Activated CD4-positive, alpha-beta T cell treated with anti-CD3 and anti-CD28 coated beads, Interleukin-2, amount 10 ng/mL, durations not matched to agents 24 days and 14 days (primary cell): ENCODE data around the gene CEBPA. TPM values are rescaled to one million over a fixed set of nuclear protein-coding genes. Genes with fewer than 3 reads are reported as not detected.
"Not testable (repeated sequence)": the region's sequence is repeated elsewhere in the genome, so short reads cannot be mapped to it uniquely, and the experiment has no call there.

Source experiments
- DNase-seq: peaks from one replicate; pipeline ENCODE4 v3.0.0; 2022
- H3K27ac Mint-ChIP-seq: one replicate; pipeline ENCODE4 v1.8.0; 2022; ENCODE audit warnings: mild to moderate bottlenecking, mixed read lengths
- H3K27me3 Mint-ChIP-seq: one replicate; pipeline ENCODE4 v1.8.0; 2022; ENCODE audit warnings: mixed read lengths
- H3K36me3 Mint-ChIP-seq: one replicate; pipeline ENCODE4 v1.8.0; 2022; ENCODE audit warnings: low read depth, mild to moderate bottlenecking, mixed read lengths
- H3K4me1 Mint-ChIP-seq: one replicate; pipeline ENCODE4 v1.8.0; 2021; ENCODE audit warnings: mixed read lengths
- H3K4me3 Mint-ChIP-seq: one replicate; pipeline ENCODE4 v1.8.0; 2022; ENCODE audit warnings: mild to moderate bottlenecking, moderate library complexity, mixed read lengths
- H3K9me3 Mint-ChIP-seq: one replicate; pipeline ENCODE4 v1.8.0; 2021; ENCODE audit warnings: mixed read lengths
- intact Hi-C: fragments of 100-400 bp; cut with micrococcal nuclease; formaldehyde crosslinking; loops from one replicate; pipeline ENCODE4 v1.15.1; 2023
- total RNA-seq: library from RNA; stranded (reverse); gene quantifications from 2 replicates; pipeline ENCODE4 v1.2.3, GENCODE V29; 2022

The CEBPA gene
- total RNA-seq, 1 donor from 2014 or later = 1.4 TPM

DNA sequence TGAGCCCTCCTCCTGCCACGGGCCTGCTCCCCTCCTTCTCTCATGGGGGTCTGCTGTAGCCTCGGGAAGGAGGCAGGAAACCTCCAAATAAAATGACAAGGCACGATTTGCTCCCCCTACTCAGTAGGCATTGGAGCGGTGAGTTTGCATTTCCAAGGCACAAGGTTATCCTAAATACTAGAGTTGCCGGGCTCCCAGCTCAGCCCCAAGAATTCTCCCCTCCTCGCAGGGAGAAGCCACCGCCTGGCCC lies 1.5 kb downstream of the CEBPA start:
- peaks cover 38% of the 10 kb centered on the region for H3K27me3 Mint-ChIP-seq
- no peaks in the 10 kb centered on the region for H3K4me1 Mint-ChIP-seq
- H3K36me3 Mint-ChIP-seq = no peaks in the 10 kb centered on the region
- intact Hi-C loops = no loop called here
- no peak overlapping the region for H3K4me3 Mint-ChIP-seq
- no peaks in the 10 kb centered on the region for H3K9me3 Mint-ChIP-seq
- DNase-seq = no peak
- H3K27ac Mint-ChIP-seq = no peak overlapping the region

DNA sequence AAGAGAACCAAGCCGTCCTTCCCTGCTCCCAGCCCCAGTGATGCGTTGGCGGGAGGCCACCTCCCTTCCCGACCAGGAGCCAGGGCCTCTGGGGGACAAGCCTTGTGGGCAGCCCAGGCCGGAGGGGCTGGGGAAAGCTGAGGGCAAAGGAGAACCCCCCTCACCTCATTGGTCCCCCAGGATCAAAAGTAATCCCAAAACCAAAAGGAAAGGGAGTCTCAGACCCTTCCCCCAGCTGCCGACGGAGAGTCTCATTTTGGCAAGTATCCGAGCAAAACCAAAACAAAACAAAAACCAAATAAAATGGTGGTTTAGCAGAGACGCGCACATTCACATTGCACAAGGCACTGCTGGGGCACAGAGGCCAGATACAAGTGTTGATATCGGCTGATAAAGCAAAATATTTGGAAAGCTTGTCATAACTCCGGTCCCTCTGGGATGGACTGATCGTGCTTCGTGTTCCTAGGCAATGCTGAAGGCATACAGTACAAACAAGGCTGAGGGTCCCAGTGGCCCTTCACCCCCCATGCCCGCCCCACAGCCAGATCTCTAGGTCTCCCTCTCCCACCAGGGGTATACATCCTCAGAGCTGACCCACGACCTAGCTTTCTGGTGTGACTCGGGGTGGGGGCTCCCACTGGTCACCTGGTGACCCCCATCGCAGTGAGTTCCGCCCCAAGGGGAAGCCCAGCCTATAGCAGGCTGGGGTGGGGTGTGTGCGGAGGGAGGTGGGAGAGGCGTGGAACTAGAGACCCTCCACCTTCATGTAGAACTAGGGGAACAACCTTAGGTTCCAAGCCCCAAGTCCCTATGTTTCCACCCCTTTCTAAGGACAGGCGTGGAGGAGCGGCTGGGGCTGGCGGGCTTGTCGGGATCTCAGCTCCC lies 2.1 kb downstream of the CEBPA start:
- Mint-ChIP-seq H3K27ac (no peak overlapping the region), H3K9me3 (no peaks in the 10 kb centered on the region), H3K4me1 (no peaks in the 10 kb centered on the region), H3K27me3 (peaks cover 37% of the 10 kb centered on the region), H3K36me3 (no peaks in the 10 kb centered on the region), H3K4me3 (no peak overlapping the region)
- DNase-seq = no peak
- intact Hi-C loops = no loop called here

DNA sequence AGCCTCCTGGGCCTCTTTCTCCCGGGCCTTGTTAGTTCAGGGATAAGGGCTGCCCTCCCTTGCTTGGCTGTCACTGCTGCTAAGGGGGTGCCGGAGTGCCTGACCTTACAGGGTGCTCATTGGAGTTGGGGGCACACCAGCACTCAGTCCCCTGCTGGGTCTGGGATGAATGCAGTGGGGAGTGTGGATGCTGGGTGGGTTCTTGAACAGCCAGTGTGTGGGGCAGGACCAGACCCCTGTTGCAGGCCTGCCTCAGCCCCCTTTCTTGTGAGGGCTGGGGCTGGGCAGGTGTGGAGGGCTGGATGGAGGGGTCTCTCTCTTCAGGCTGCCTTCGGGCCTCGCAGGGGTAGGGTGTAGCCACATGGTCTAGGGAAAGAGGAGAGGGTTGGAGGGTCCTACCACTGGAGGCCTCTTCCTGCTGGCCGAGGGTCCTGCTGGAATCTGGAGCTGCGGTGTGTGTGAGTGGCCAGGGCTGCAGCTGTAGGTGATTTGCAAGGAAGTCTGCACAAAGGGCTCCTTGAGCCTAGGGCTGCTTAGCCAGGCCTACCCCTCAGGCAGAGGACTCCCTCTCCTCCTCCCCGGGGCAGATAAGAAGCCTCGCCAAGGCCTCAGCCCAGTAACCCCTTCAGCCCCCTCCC lies 3.2 kb downstream of the CEBPA start:
- DNase-seq = no peak
- Mint-ChIP-seq H3K36me3 (no peaks in the 10 kb centered on the region), H3K4me1 (no peaks in the 10 kb centered on the region), H3K9me3 (no peaks in the 10 kb centered on the region), H3K27ac (no peak overlapping the region), H3K27me3 (peaks cover 30% of the 10 kb centered on the region), H3K4me3 (no peak overlapping the region)
- intact Hi-C loops = no loop called here

DNA sequence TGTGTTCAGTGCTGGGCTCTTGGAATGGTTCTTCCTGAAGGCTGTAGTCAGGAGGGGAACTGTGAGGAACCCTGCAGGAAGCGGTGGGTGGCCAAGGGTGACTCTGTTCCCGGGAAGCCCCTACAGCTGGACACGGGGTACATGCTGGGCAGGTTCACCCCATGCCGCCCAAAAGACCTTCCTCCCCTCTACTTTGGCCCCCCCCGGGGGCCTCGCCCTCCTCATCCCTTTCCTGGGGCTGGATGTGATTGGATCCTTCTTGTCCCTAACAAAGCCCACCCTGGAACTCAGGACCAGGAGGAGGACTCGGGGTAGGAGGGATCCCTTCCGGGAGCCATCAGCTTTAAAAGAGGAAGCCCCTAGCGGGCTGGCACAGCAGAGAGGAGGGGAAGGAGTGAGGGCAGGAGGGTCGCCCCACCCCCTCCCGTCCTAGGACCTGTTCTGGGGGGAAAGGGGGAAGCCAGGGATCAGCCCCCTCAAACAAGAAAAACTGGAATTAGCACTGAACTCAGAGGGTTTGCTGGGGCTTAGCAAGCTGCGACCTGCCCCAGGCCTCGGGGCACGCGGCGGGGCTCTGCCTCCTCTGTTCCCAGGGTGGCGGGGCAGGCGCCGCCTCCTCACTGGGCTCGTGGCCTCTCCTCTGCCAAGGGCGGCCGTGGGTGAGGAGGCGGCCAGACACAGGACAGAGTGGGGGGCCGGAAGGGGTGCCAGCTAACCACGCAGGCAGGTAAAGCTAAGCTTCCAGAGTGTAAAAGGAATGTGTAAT lies 4.0 kb downstream of the CEBPA start:
- no peaks in the 10 kb centered on the region for H3K36me3 Mint-ChIP-seq
- no peaks in the 10 kb centered on the region for H3K4me1 Mint-ChIP-seq
- no peak for DNase-seq
- H3K27me3 Mint-ChIP-seq = peaks cover 33% of the 10 kb centered on the region
- H3K9me3 Mint-ChIP-seq = no peaks in the 10 kb centered on the region
- H3K4me3 Mint-ChIP-seq = no peak overlapping the region
- intact Hi-C loops = no loop called here
- no peak overlapping the region for H3K27ac Mint-ChIP-seq

DNA sequence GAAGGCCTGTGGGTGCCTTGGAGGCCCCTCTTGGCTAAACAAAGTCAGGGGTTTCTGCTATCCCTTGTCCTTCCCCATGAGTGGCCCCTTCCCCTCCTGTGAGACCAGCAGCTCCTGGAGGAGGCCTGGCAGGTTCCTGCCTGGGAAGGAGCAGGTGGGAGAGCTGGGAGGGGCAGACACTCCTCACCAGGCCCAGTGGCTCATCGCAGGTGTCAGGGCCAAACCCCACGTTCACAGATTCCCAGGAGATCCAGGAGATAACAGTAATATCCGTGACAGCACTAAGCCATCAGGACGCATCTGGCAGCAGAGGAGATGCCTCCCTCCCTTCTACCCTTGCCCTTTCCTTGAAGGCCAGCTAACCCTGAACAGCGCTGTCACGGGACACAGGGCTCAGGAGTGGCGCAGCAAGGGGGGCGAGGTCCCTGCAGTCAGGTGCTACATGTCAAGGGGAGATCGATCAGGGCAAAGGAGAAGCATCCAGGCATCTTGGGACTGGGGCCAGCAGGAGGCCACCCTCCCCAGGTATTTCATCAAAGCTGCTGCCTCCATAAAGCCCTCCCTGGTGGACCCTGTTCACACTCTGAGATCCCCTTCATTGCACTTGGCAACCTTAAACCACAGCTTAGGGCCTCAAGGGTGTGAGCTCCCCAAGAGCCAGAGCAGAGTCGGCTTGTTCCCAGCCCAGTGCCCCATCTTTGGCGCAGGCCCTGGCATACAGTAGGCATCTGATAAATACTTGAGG lies 4.8 kb downstream of the CEBPA start:
- no peaks in the 10 kb centered on the region for H3K36me3 Mint-ChIP-seq
- no peak overlapping the region for H3K4me3 Mint-ChIP-seq
- no peaks in the 10 kb centered on the region for H3K9me3 Mint-ChIP-seq
- H3K4me1 Mint-ChIP-seq = no peaks in the 10 kb centered on the region
- intact Hi-C loops = no loop called here
- H3K27me3 Mint-ChIP-seq = peaks cover 34% of the 10 kb centered on the region
- no peak for DNase-seq
- no peak overlapping the region for H3K27ac Mint-ChIP-seq

DNA sequence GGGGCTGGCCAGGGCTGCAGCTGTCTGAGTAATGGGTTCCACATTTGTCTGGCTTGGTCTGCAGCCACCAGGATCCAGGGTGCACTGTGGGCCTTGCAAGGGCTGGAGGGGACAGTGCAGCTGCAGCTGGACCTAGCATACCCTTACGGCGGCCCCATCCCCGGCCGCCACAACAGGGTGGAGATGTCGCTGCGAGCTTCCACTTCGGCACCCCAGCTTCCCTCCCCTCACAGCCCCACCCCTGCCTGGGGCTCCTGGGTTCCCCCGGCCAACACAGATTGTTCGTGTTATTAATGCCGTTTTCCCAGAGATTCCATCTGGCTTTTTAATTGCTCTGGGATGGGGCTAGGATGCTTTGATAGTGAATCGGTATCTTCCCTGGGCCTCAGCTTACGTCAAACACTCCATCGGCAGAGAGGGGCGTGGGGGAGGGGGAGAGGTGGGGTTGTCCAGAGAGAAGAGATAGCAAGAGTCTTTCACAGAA lies 5.8 kb downstream of the CEBPA start:
- intact Hi-C loops = no loop called here

DNA sequence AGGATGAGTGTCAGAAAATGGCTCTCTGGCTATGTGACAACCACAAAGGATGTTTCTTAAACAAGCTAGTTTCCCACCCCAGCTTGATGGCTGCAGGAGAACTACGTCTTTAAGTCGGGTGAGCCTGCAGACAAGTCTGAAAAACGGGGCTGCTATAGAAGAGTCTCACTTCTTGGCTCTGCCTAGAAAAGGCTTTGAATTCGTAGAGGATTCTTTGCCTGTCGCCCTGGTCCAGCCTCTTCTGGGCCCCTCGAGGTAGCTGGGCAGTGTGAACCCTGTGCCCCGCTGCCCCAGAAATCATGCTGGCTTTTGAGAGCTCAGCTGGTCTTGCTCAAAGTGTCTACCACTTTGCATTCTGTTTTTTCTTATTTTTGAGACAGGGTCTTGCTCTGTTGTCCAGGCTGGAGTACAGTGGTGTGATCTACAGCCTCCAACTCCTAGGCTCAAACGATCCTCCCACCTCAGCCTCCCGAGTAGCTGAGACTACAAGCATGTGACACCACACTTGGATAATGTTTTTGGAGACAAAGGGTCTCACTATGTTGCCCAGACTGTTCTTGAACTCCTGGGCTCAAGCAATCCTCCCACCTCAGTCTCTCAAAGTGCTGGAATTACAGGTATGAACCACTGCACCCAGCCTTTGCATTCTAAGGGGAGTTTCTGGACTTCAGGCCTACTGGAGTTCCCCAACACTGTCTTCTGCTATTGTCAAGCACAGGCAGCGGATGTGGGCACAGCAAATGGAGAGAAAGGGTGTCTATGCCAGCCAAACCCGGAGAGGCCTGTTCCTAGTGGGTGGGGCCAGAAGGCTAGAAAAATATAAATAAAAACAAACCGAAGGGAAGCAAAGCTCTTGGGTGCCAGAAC lies 6.5 kb downstream of the CEBPA start:
- Mint-ChIP-seq H3K27ac (no peak overlapping the region), H3K27me3 (peaks cover 33% of the 10 kb centered on the region), H3K4me1 (no peaks in the 10 kb centered on the region), H3K9me3 (no peaks in the 10 kb centered on the region), H3K36me3 (no peaks in the 10 kb centered on the region), H3K4me3 (no peak overlapping the region)
- no peak for DNase-seq
- intact Hi-C loops = no loop called here

More for the DNA sequence above, 5.8 kb downstream of the CEBPA start:
- no peaks in the 10 kb centered on the region for H3K4me1 Mint-ChIP-seq
- peaks cover 35% of the 10 kb centered on the region for H3K27me3 Mint-ChIP-seq
- DNase-seq = no peak
- no peak overlapping the region for H3K4me3 Mint-ChIP-seq
- no peak overlapping the region for H3K27ac Mint-ChIP-seq
- no peaks in the 10 kb centered on the region for H3K9me3 Mint-ChIP-seq
- H3K36me3 Mint-ChIP-seq = no peaks in the 10 kb centered on the region

DNA sequence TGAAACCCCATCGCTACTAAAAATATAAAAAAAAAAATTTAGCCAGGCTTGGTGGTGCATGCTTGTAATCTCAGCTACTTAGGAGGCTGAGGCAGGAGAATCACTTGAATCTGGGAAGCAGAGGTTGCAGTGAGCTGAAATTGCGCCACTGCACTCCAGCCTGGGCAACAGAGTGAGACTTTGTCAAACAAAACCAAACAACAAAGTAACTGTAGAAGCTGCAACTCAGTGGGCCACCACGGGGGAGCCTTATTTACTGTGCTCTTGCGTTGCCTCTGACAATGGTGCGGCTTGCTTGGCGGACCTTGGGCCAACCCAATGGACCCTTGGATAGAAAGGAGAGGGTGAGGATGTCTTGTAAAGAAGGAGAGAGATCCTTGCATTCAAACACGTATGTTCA lies 7.3 kb downstream of the CEBPA start:
- H3K27me3 Mint-ChIP-seq = peaks cover 25% of the 10 kb centered on the region
- intact Hi-C loops, DNase-seq, H3K36me3 Mint-ChIP-seq, H3K4me1 Mint-ChIP-seq, H3K9me3 Mint-ChIP-seq, H3K4me3 Mint-ChIP-seq, H3K27ac Mint-ChIP-seq: not testable (repeated sequence)

DNA sequence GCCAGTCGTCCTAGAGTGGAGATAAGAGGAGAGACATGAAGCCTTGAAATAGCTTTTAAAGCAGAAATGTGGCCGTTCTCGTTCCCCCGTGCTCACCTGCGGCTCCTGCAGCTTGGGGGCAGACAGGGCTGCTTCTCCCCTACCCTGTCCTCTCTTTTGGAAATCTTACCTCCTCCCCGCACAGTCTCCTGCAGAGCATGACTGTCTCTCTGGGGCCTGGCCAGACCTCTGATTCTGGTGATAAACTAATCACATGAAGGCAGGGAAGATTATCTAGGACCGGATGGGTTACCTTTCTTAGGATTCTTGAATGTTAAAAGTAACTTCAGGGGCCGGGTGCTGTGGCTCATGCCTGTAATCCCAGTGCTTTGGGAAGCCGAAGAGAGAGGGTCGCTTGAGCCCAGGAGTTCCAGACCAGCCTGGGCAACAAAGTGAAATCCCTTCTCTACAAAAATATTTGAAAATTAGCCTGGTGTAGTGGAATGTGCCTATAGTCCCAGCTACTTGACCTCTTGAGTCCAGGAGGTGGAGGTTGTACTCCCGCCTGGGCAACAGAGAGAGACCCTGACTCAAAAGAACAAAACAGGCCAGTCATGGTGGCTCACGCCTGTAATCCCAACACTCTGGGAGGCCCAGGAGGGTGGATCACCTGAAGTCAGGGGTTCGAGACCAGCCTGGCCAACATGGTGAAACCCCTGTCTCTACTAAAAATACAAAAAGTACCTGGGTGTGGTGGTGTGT lies 8.1 kb downstream of the CEBPA start:
- intact Hi-C loops = no loop called here
- H3K4me3 Mint-ChIP-seq = no peak overlapping the region

DNA sequence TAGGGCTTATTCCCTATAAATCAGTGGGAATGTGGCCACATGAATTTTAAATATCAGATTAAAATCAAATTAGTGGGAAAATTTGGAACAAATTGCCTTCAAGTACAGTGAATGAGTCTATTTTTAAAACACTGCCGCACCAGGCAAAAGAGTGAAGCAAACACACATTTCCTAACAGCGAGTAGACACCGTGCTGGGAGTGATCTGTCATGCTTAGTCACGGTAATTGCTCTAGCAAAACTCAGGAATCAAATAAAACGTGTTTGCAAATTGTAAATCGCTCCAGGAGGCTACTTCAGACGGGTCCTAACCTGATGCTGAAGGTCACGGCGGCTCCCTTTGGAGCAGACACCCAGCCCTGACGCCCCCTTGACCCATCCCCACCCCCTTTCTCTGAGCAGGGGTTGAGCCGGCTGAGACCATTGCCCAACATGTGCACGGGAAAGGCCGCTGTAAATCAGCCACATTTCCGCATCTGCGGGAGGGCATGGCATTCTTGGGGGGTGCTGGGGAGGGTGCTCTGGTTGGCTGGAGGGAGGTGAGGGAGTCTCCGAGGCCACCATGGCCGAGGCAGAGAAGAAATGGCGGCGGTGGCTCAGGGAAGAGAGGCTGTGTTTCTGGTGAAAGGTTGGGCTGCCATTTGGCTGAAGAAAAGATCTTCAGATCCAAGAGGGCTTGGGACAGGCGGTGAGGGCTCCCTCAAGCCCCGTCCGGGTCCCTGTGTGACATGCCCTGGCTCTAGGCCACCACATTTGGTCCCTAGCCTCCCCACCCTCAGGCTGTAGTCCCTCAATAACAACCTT lies 8.9 kb downstream of the CEBPA start:
- Mint-ChIP-seq H3K9me3 (peaks cover 5% of the 10 kb centered on the region), H3K36me3 (peaks cover 2% of the 10 kb centered on the region), H3K27me3 (peaks cover 17% of the 10 kb centered on the region), H3K27ac (no peak overlapping the region), H3K4me3 (no peak overlapping the region), H3K4me1 (no peaks in the 10 kb centered on the region)
- intact Hi-C loops = no loop called here
- DNase-seq = no peak

More for the DNA sequence above, 8.1 kb downstream of the CEBPA start:
- Mint-ChIP-seq H3K4me1 (no peaks in the 10 kb centered on the region), H3K27me3 (peaks cover 21% of the 10 kb centered on the region), H3K9me3 (no peaks in the 10 kb centered on the region), H3K27ac (no peak overlapping the region), H3K36me3 (no peaks in the 10 kb centered on the region)
- DNase-seq = no peak

DNA sequence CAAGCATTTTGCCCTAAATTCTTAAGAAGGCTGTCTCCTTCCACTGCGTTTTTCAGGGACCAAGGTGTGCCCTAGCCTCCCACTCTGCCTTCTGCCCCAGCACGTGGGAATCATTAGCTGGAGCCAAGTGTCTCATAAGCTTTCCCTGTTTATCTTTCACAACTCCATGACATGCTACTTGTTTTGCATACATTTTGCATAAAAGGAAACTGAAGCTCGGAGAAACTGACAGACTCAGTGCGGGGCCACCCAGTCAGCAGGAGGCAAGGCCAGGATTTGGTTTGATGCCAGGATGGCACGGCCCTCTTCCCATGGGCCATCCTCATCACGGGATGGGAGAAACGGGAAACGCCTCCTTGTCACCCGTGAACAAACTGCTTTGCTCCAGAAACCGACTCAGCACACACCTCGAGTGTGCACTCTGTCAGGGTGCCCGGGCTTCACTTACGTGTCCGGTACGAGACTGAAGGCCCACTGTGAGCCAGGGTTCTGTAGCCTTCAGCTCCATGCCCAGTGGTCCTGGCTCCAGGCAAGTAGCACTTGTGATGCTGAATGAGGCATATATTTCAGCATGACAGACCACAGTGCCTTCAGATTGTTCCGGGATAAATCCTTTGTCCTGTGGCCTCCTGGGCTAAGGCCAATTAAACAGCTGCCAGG lies 9.6 kb downstream of the CEBPA start:
- Mint-ChIP-seq H3K27ac (no peak overlapping the region), H3K9me3 (peaks cover 9% of the 10 kb centered on the region), H3K27me3 (peaks cover 17% of the 10 kb centered on the region), H3K4me3 (no peak overlapping the region), H3K36me3 (peaks cover 2% of the 10 kb centered on the region), H3K4me1 (peaks cover 2% of the 10 kb centered on the region)
- DNase-seq = no peak
- intact Hi-C loops = no loop called here
